AG04449 (cell line): ENCODE results near the gene LYZL2.
"Not testable (repeated sequence)": the region's sequence is repeated elsewhere in the genome, so short reads cannot be mapped to it uniquely, and the experiment has no call there.

Source experiments
- CTCF ChIA-PET: fragments of 350-600 bp; formaldehyde crosslinking; extraction: SDS; loops from one replicate; lab custom pipeline; 2021; ENCODE audit warnings: antibody characterized with exemption; lab: Yijun Ruan, JAX
- POLR2A ChIA-PET: fragments of 400-600, 350-600 bp; formaldehyde crosslinking; extraction: SDS; loops from one replicate; lab custom pipeline; 2020; ENCODE audit warnings: antibody characterized with exemption, inconsistent platforms; lab: Yijun Ruan, JAX
- DNase-seq: peaks from one replicate; pipeline ENCODE4 v3.0.0-alpha.2; 2010; ENCODE audit warnings: low read depth, low spot score
- H3K4me3 ChIP-seq: 2 replicates; pipeline ENCODE4 v1.5.1; 2011; ENCODE audit warnings: low read depth, mild to moderate bottlenecking, control low read depth, low read length
- TF ChIP-seq, protein P1 (sequence below): IDR thresholded peaks from one replicate; pipeline ENCODE4 v1.5.1; 2011; ENCODE audit warnings: mild to moderate bottlenecking, moderate library complexity, low read length, control low read depth, inconsistent platforms; ENCODE audit not compliant: insufficient read depth; ENCODE audit errors: missing control alignments

Gene LYZL2

DNA sequence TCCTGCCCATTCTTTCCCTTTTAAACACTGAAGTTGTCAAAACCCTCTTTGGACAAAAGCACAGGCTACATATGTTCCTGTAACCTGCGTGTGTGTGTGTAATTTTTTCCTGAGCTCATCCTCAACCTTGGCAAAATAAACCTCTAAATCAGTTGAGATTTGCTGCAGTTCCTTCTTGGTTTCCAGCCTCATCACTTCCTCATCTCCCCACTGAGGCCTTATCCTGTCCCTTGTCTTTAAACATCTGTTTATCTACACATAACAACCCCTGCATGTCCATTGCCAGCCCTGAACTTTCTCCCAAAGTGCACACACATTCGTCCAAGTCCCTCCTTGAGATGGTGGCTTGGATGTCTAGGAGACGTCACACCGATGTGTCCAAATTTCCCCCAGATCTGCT, 35.5 kb downstream of the LYZL2 start:
- CTCF ChIA-PET = interaction anchor here (0.9 to 9.2 kb wide), 7 partner anchors 10 to 226 kb away, joined by 3 to 222 read pairs (median 5); no protein-coding TSS in a partner anchor
- H3K4me3 ChIP-seq = no peak overlapping the region
- TF ChIP-seq, protein P1, sequence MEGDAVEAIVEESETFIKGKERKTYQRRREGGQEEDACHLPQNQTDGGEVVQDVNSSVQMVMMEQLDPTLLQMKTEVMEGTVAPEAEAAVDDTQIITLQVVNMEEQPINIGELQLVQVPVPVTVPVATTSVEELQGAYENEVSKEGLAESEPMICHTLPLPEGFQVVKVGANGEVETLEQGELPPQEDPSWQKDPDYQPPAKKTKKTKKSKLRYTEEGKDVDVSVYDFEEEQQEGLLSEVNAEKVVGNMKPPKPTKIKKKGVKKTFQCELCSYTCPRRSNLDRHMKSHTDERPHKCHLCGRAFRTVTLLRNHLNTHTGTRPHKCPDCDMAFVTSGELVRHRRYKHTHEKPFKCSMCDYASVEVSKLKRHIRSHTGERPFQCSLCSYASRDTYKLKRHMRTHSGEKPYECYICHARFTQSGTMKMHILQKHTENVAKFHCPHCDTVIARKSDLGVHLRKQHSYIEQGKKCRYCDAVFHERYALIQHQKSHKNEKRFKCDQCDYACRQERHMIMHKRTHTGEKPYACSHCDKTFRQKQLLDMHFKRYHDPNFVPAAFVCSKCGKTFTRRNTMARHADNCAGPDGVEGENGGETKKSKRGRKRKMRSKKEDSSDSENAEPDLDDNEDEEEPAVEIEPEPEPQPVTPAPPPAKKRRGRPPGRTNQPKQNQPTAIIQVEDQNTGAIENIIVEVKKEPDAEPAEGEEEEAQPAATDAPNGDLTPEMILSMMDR = no peak
- POLR2A ChIA-PET = no interaction called here
- DNase-seq = no peak

DNA sequence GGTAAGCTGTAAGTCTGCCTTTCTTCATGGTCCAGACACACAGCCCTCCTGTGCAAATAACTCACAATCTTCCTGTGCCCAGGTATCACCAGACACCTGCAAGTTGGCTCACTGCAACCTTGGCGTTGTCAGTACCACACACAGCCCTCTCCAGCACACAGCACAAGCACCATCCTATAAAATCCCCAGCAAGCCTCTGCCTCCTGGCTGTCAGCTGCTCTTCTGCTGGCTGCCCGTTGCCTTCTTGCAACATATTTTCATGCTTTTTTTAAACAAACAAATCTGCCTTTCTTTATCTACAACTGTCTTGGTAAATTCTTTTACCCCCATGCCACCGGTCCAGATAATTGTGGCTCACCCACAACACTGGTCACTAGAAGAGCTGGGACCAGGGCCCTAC, 36.8 kb downstream of the LYZL2 start:
- CTCF ChIA-PET = interaction anchor here (1.0 to 9.2 kb wide), 16 partner anchors 7 to 323 kb away, joined by 4 to 222 read pairs (median 15); no protein-coding TSS in a partner anchor
- H3K4me3 ChIP-seq, DNase-seq, POLR2A ChIA-PET: not testable (repeated sequence)

DNA sequence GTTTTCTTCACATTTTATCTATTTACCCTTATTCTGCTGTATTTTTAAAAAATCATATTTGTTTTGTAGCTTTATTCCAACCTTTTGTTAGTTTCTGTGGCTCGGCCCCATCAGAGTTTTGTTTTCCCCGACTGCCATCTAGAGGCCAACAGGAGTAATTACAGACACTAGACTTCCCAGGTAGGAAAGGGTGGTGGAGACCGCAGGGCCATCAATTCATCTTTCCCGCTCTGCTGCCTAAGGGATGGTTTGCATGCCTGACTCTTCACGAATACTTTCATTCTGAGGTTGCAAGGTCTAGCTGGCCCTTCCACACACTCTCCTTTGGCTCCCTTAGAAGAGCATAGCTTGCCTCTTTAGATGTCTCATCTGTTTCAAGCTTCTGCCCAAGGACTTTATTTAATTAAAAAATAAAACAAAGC, 38.3 kb downstream of the LYZL2 start:
- ChIA-PET POLR2A (no interaction called here), CTCF (interaction anchor here (0.6 to 9.2 kb wide), 79 partner anchors 9 to 666 kb away, joined by 3 to 222 read pairs (median 5); partner anchors contain the start of gene MTPAP)
- TF ChIP-seq, protein P1 = peak; percentile 67
- H3K4me3 ChIP-seq = no peak overlapping the region
- DNase-seq = no peak

GRCh38 chr10:30589441-30589840, 40.1 kb downstream of the LYZL2 start:
- ChIA-PET CTCF (interaction anchor here (1.7 to 9.2 kb wide), 5 partner anchors 7 to 198 kb away, joined by 3 to 222 read pairs (median 28); no protein-coding TSS in a partner anchor), POLR2A (no interaction called here)
- DNase-seq = no peak
- TF ChIP-seq, protein P1 = no peak
- no peak overlapping the region for H3K4me3 ChIP-seq

GRCh38 chr10:30587522-30588031, 42.0 kb downstream of the LYZL2 start:
- TF ChIP-seq, protein P1 = no peak
- no peak overlapping the region for H3K4me3 ChIP-seq
- CTCF ChIA-PET = interaction anchor here (1.2 to 9.2 kb wide), 2 partner anchors 173 to 196 kb away, joined by 3 to 222 read pairs; no protein-coding TSS in a partner anchor
- DNase-seq = no peak
- POLR2A ChIA-PET = no interaction called here

GRCh38 chr10:30586828-30587227, 42.7 kb downstream of the LYZL2 start:
- DNase-seq = no peak
- H3K4me3 ChIP-seq = no peak overlapping the region
- ChIA-PET POLR2A (no interaction called here), CTCF (interaction anchor here (1.2 to 9.2 kb wide), 2 partner anchors 173 to 195 kb away, joined by 3 to 222 read pairs; no protein-coding TSS in a partner anchor)
- TF ChIP-seq, protein P1 = no peak
